A549 (cell line): ENCODE data around the gene GFM2. TPM values are rescaled to one million over a fixed set of nuclear protein-coding genes. Genes with fewer than 3 reads are reported as not detected.
A peak's percentile ranks its signal among the peaks of the same experiment; 100 is the strongest.

Experiments used
- ATAC-seq, 2 experiments: fragments of 200-7000 bp in 1 of 2; fragments of >200 bp in 1 of 2; cut with Nextera tagmentation in 1 of 2; cut with Tn5 transposase in 1 of 2; 3 replicates each; pipeline versions ENCODE4 v1.8.0 to v1.9.1; 2018 to 2020; ENCODE audit warnings: mild to moderate bottlenecking in 1 of 2, moderate library complexity in 1 of 2
- CTCF ChIA-PET: fragments of 300-600 bp; sonication (Branson Sonifier 250); formaldehyde crosslinking; extraction: SDS; loops from one replicate; lab custom pipeline; 2021; ENCODE audit warnings: antibody characterized with exemption, inconsistent platforms; lab: Yijun Ruan, JAX
- POLR2A ChIA-PET: fragments of 350-600 bp; formaldehyde crosslinking; extraction: SDS; loops from one replicate; lab custom pipeline; 2021; ENCODE audit warnings: antibody characterized with exemption, inconsistent platforms; lab: Yijun Ruan, JAX
- DNase-seq, 2 experiments: peaks; one replicate each; pipeline versions ENCODE4 v3.0.0 to v3.0.0-alpha.2; 2011 to 2016; ENCODE audit warnings: low read depth in 1 of 2, low spot score in 1 of 2
- FAIRE-seq: peaks from 2 replicates; lab custom pipeline; 2011; peaks lifted over from hg19 to GRCh38; lab: Jason Lieb, UNC
- H3K27ac ChIP-seq, 2 experiments: fragments of >200 bp; sonication (Bioruptor Twin); formaldehyde crosslinking; 3 replicates each; pipeline ENCODE4 v1.5.1; 2016 to 2017
- H3K4me1 ChIP-seq: fragments of >200 bp; sonication (Bioruptor Twin); formaldehyde crosslinking; 3 replicates; pipeline ENCODE4 v1.6.1; 2016
- H3K4me2 ChIP-seq: fragments of >200 bp; sonication (Bioruptor Twin); formaldehyde crosslinking; 3 replicates; pipeline ENCODE4 v1.6.1; 2016
- H3K4me3 ChIP-seq: fragments of >200 bp; sonication (Bioruptor Twin); formaldehyde crosslinking; 3 replicates; pipeline ENCODE4 v1.5.1; 2016
- H3K9me3 ChIP-seq: fragments of >200 bp; sonication (Bioruptor Twin); formaldehyde crosslinking; 3 replicates; pipeline ENCODE4 v1.6.1; 2016
- EHF ChIP-seq: fragments of 250-450 bp; sonication (Bioruptor Pico); IDR thresholded peaks from 2 replicates; pipeline ENCODE4 v1.5.0; 2020; ENCODE audit warnings: mild to moderate bottlenecking
- GATA3 ChIP-seq: IDR thresholded peaks from 2 replicates; pipeline ENCODE4 v1.6.1; 2012; ENCODE audit warnings: borderline replicate concordance
- HOXB5 ChIP-seq: fragments of 250-450 bp; sonication (Bioruptor Pico); IDR thresholded peaks from 2 replicates; pipeline ENCODE4 v1.5.0; 2020; ENCODE audit warnings: mild to moderate bottlenecking, moderate library complexity
- JUNB ChIP-seq: fragments of >200 bp; sonication (Bioruptor Twin); formaldehyde crosslinking; IDR thresholded peaks from 2 replicates; pipeline ENCODE4 v1.6.1; 2016
- MAFK ChIP-seq: fragments of 450-650 bp; IDR thresholded peaks from 2 replicates; pipeline ENCODE4 v1.6.1; 2014; ENCODE audit not compliant: partially characterized antibody
- NPAS2 ChIP-seq: fragments of 250-450 bp; sonication (Bioruptor Pico); IDR thresholded peaks from 2 replicates; pipeline ENCODE4 v1.8.0; 2022; ENCODE audit warnings: mild to moderate bottlenecking, moderate library complexity, borderline replicate concordance
- NR3C1 ChIP-seq: fragments of >200 bp; sonication (Bioruptor Twin); formaldehyde crosslinking; IDR thresholded peaks from 3 replicates; pipeline ENCODE4 v1.6.1; 2017
- POLR2AphosphoS2 ChIP-seq: conservative IDR thresholded peaks from 2 replicates; pipeline ENCODE4 v1.6.1; 2012; ENCODE audit warnings: low read length, improper control_type of control experiment, inconsistent platforms
- RAD21 ChIP-seq, 2 experiments: fragments of >200 bp in 1 of 2; sonication (Bioruptor Twin) in 1 of 2; formaldehyde crosslinking in 1 of 2; IDR thresholded peaks in 1 of 2; conservative IDR thresholded peaks in 1 of 2; 2 replicates in 1 of 2; 3 replicates in 1 of 2; pipeline ENCODE4 v1.6.1; 2012 to 2018; ENCODE audit warnings: inconsistent platforms in 1 of 2
- RCOR1 ChIP-seq: fragments of 150-350 bp; IDR thresholded peaks from 2 replicates; pipeline ENCODE4 v1.6.1; 2014; ENCODE audit warnings: antibody characterized with exemption, low read length, low read depth
- TFCP2L1 ChIP-seq: fragments of 250-450 bp; sonication (Bioruptor Pico); IDR thresholded peaks from 2 replicates; pipeline ENCODE4 v1.5.0; 2021; ENCODE audit warnings: mild to moderate bottlenecking
- ZC3H11A ChIP-seq: fragments of 450-650 bp; IDR thresholded peaks from 2 replicates; pipeline ENCODE4 v1.6.1; 2014; ENCODE audit warnings: antibody characterized with exemption, mild to moderate bottlenecking
- ZNF302 ChIP-seq: fragments of 250-450 bp; sonication (Bioruptor Pico); IDR thresholded peaks from 2 replicates; pipeline ENCODE4 v1.9.0; 2021; ENCODE audit warnings: inconsistent platforms, mild to moderate bottlenecking, moderate library complexity
- WGBS: methylation state at CpG from one replicate; pipeline ENCODE4 v1.1.6; 2017; ENCODE audit errors: missing lambda C conversion rate; 5-methylcytosine and 5-hydroxymethylcytosine counted together
- polyA plus RNA-seq, 4 experiments: library from polyadenylated mRNA; depleted of rRNA in 3 of 4; stranded (reverse); fragments of >200 nt; fragmentation: RNase III in 1 of 4; extraction: RNeasy Plus Mini Kit Qiagen cat#74134 plus additional on column Dnase treatment in 1 of 4; gene quantifications; 2 replicates in 3 of 4; 3 replicates in 1 of 4; pipeline ENCODE4 v1.2.3, GENCODE V29; 2011 to 2017
- small RNA-seq, 6 experiments: library from RNA; depleted of rRNA; stranded (forward); fragments of <200 nt; gene quantifications; one replicate each; pipeline ENCODE3, GENCODE V24; 2012
- TF ChIP-seq, protein P1 (sequence below): fragments of 250-450 bp; sonication (Bioruptor Pico); IDR thresholded peaks from 2 replicates; pipeline ENCODE4 v1.5.0; 2021; ENCODE audit warnings: mild to moderate bottlenecking, moderate library complexity, borderline replicate concordance
- TF ChIP-seq, protein P2 (sequence below): fragments of 450-650 bp; IDR thresholded peaks from 2 replicates; pipeline ENCODE4 v1.6.1; 2014; ENCODE audit warnings: antibody characterized with exemption
- TF ChIP-seq, protein P3 (sequence below): IDR thresholded peaks from 2 replicates; pipeline ENCODE4 v1.6.1; 2012
- TF ChIP-seq, protein P4 (sequence below): IDR thresholded peaks from 2 replicates; pipeline ENCODE4 v1.6.1; 2012

Gene GFM2
- polyA plus RNA-seq, 2 of the 4 experiments (the other 2 are of a cell fraction), result 32.2 to 63.1 TPM

DNA sequence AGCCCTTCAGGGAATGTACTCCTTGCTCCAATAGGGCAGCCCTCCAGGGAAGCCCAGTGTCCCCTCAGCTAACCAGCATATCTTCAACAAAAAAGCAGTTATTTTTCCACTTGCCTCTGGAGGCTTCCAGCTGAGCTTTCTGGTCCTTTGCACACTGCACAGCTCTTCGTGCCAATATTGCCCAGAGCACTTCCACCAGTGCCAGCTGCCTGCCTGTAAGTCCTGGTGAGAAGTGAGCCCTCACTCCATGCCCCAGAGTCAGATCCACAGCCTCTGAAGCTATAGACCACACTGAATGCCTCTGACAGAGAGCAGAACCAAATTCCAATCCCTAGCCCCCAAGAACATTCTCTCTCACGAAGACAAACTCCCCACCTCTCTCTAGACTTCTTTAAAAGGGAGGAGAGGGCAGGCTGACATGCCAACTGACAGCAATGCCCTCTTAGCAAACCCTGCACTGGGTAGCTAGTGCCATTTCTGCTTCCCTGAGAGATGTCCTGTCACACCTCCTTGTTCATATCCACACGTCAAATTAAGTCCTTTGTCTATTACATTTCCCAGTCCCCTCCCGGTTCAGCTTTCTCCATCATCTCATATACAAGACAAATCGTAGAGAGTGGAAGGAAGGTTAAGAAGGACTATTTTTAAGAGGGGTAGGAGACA is 94.6 kb downstream of the GFM2 start:
- Histone ChIP-seq H3K9me3 (no peaks in the 10 kb centered on the region), H3K4me2 (no peak overlapping the region), H3K4me1 (0 out of 3 replicates have a peak, but pooled peaks cover 6% of the 10 kb centered on the region), H3K27ac (no peak overlapping the region), H3K4me3 (no peak overlapping the region)
- DNase-seq, result no peak
- ChIA-PET POLR2A (interaction anchor here (1.1 kb wide), 1 partner anchor 13 kb away, joined by 3 read pairs; the partner anchor contains the start of gene HEXB), CTCF (interaction anchor here (0.6 to 6.6 kb wide), 21 partner anchors 10 to 1584 kb away, joined by 3 to 117 read pairs (median 4); no protein-coding TSS in a partner anchor)
- ATAC-seq, result peak in 1 of 2 experiments; percentile 15; a peak in 2 of 6 replicates
- no peak for TF ChIP-seq ZNF302 (CRISPR knock-in tag)
- TF ChIP-seq, protein P1, sequence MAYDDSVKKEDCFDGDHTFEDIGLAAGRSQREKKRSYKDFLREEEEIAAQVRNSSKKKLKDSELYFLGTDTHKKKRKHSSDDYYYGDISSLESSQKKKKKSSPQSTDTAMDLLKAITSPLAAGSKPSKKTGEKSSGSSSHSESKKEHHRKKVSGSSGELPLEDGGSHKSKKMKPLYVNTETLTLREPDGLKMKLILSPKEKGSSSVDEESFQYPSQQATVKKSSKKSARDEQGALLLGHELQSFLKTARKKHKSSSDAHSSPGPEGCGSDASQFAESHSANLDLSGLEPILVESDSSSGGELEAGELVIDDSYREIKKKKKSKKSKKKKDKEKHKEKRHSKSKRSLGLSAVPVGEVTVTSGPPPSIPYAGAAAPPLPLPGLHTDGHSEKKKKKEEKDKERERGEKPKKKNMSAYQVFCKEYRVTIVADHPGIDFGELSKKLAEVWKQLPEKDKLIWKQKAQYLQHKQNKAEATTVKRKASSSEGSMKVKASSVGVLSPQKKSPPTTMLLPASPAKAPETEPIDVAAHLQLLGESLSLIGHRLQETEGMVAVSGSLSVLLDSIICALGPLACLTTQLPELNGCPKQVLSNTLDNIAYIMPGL (CRISPR knock-in tag), result no peak
- no peak for TF ChIP-seq RCOR1
- TF ChIP-seq, protein P2, sequence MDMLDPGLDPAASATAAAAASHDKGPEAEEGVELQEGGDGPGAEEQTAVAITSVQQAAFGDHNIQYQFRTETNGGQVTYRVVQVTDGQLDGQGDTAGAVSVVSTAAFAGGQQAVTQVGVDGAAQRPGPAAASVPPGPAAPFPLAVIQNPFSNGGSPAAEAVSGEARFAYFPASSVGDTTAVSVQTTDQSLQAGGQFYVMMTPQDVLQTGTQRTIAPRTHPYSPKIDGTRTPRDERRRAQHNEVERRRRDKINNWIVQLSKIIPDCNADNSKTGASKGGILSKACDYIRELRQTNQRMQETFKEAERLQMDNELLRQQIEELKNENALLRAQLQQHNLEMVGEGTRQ, result no peak
- no peak for TF ChIP-seq HOXB5 (CRISPR knock-in tag)
- TF ChIP-seq, protein P3, sequence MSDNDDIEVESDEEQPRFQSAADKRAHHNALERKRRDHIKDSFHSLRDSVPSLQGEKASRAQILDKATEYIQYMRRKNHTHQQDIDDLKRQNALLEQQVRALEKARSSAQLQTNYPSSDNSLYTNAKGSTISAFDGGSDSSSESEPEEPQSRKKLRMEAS, result no peak
- no peak for TF ChIP-seq POLR2AphosphoS2
- no peak for TF ChIP-seq NR3C1
- no peak for TF ChIP-seq ZC3H11A
- no peak for TF ChIP-seq RAD21 (conservative IDR thresholded peaks at IDR 0.05 in 1 of 2, IDR thresholded peaks at IDR 0.05 in 1 of 2)
- TF ChIP-seq GATA3, result no peak
- TF ChIP-seq EHF (CRISPR knock-in tag), result no peak
- TF ChIP-seq JUNB, result no peak
- TF ChIP-seq, protein P4, sequence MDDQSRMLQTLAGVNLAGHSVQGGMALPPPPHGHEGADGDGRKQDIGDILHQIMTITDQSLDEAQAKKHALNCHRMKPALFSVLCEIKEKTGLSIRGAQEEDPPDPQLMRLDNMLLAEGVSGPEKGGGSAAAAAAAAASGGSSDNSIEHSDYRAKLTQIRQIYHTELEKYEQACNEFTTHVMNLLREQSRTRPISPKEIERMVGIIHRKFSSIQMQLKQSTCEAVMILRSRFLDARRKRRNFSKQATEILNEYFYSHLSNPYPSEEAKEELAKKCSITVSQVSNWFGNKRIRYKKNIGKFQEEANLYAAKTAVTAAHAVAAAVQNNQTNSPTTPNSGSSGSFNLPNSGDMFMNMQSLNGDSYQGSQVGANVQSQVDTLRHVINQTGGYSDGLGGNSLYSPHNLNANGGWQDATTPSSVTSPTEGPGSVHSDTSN, result no peak
- no peak for TF ChIP-seq TFCP2L1 (CRISPR knock-in tag)
- TF ChIP-seq MAFK, result no peak
- no peak for TF ChIP-seq NPAS2 (CRISPR knock-in tag)
- 20% methylated on average over 5 of the region's 5 CpGs for WGBS
- no peak for FAIRE-seq

Small RNAs within 50 kb of the gene (small RNA-seq; reads per million reads assigned to genes)
- gene RNU6-658P, result 0 reads per million in 6 experiments

Other genes starting within 250 kb of the GFM2 start
- 20.0 and 22.5 TPM in 2 replicates for gene ENC1, start 126.4 kb downstream of the GFM2 start, polyA plus RNA-seq (2011; rRNA removed)
- gene ENC1, start 126.4 kb downstream of the GFM2 start, polyA plus RNA-seq (2017; fragmentation: RNase III; extraction: RNeasy Plus Mini Kit Qiagen cat#74134 plus additional on column Dnase treatment), result 17.0 to 21.3 TPM (median 20.4 TPM) in 3 replicates
- gene HEXB, start 81.9 kb downstream of the GFM2 start, polyA plus RNA-seq (2011; rRNA removed), result 111 and 153 TPM in 2 replicates
- 75.4 to 83.5 TPM (median 79.2 TPM) in 3 replicates for gene HEXB, start 81.9 kb downstream of the GFM2 start, polyA plus RNA-seq (2017; fragmentation: RNase III; extraction: RNeasy Plus Mini Kit Qiagen cat#74134 plus additional on column Dnase treatment)
- 89.5 and 192 TPM in 2 replicates for gene NSA2, start 132 bp upstream of the GFM2 start, polyA plus RNA-seq (2011; rRNA removed)
- 228 to 258 TPM (median 235 TPM) in 3 replicates for gene NSA2, start 132 bp upstream of the GFM2 start, polyA plus RNA-seq (2017; fragmentation: RNase III; extraction: RNeasy Plus Mini Kit Qiagen cat#74134 plus additional on column Dnase treatment)
- gene FAM169A, start 99.3 kb upstream of the GFM2 start, polyA plus RNA-seq (2011; rRNA removed), result 13.0 and 18.3 TPM in 2 replicates
- gene FAM169A, start 99.3 kb upstream of the GFM2 start, polyA plus RNA-seq (2017; fragmentation: RNase III; extraction: RNeasy Plus Mini Kit Qiagen cat#74134 plus additional on column Dnase treatment), result 5.8 to 7.9 TPM (median 7.5 TPM) in 3 replicates